Daoy (cell line): ENCODE data around the gene RAD51B. TPM values are rescaled to one million over a fixed set of nuclear protein-coding genes. Genes with fewer than 3 reads are reported as not detected.
"Not testable (repeated sequence)": the region's sequence is repeated elsewhere in the genome, so short reads cannot be mapped to it uniquely, and the experiment has no call there.

Source experiments
- DNase-seq: peaks from one replicate; pipeline ENCODE4 v3.0.0-alpha.2; 2015; ENCODE audit warnings: low read depth
- total RNA-seq: library from RNA; depleted of rRNA; stranded (reverse); fragments of >200 nt; shearing (Covaris generic); gene quantifications from 2 replicates; pipeline ENCODE4 v1.2.3, GENCODE V29; 2014

RAD51B gene
- total RNA-seq, 1 experiment from 2014 or later, result 15.8 TPM

- DNase-seq, result no peak
Observed at GRCh38 chr14:68020493-68020892, 200.9 kb downstream of the RAD51B start.

GRCh38 chr14:68020999-68021663 is 201.6 kb downstream of the RAD51B start:
- no peak for DNase-seq

- DNase-seq, result no peak
Observed at GRCh38 chr14:68027276-68027675, 207.7 kb downstream of the RAD51B start.

- no peak for DNase-seq
Observed at GRCh38 chr14:68028075-68028474, 208.5 kb downstream of the RAD51B start.

GRCh38 chr14:68031011-68031410 is 211.4 kb downstream of the RAD51B start:
- not testable (repeated sequence) for DNase-seq

- no peak for DNase-seq
Observed at GRCh38 chr14:68032154-68032553, 212.6 kb downstream of the RAD51B start.

- DNase-seq, result no peak
Observed at GRCh38 chr14:68033336-68033932, 213.9 kb downstream of the RAD51B start.

- DNase-seq, result no peak
Observed at GRCh38 chr14:68034896-68035295, 215.3 kb downstream of the RAD51B start.

- DNase-seq, result no peak
Observed at GRCh38 chr14:68036202-68036601, 216.6 kb downstream of the RAD51B start.

GRCh38 chr14:68039593-68039992 is 220.0 kb downstream of the RAD51B start:
- DNase-seq, result no peak

- DNase-seq, result no peak
Observed at GRCh38 chr14:68040633-68041369, 221.2 kb downstream of the RAD51B start.

GRCh38 chr14:68041876-68042354 is 222.3 kb downstream of the RAD51B start:
- DNase-seq, result no peak

- DNase-seq, result no peak
Observed at GRCh38 chr14:68042586-68043210, 223.1 kb downstream of the RAD51B start.

- DNase-seq, result no peak
Observed at GRCh38 chr14:68043752-68044151, 224.2 kb downstream of the RAD51B start.

- no peak for DNase-seq
Observed at GRCh38 chr14:68047906-68048305, 228.3 kb downstream of the RAD51B start.

- DNase-seq, result not testable (repeated sequence)
Observed at GRCh38 chr14:68048815-68049214, 229.2 kb downstream of the RAD51B start.

GRCh38 chr14:68050177-68050576 is 230.6 kb downstream of the RAD51B start:
- DNase-seq, result no peak

GRCh38 chr14:68051146-68051545 is 231.6 kb downstream of the RAD51B start:
- no peak for DNase-seq

- no peak for DNase-seq
Observed at GRCh38 chr14:68060198-68060597, 240.6 kb downstream of the RAD51B start.

GRCh38 chr14:68062651-68063050 is 243.1 kb downstream of the RAD51B start:
- no peak for DNase-seq

- DNase-seq, result no peak
Observed at GRCh38 chr14:68065322-68065721, 245.7 kb downstream of the RAD51B start.

GRCh38 chr14:68074765-68075381 is 255.3 kb downstream of the RAD51B start:
- no peak for DNase-seq
